HG02623 (cell line): ENCODE measurements around the gene ZNF574.

ENCODE experiments used
- ATAC-seq: cut with Tn5 transposase; IDR thresholded peaks from one replicate; pipeline ENCODE4 v1.9.1; 2021; ENCODE audit warnings: moderate library complexity; ENCODE audit not compliant: unreplicated experiment

The ZNF574 gene

DNA sequence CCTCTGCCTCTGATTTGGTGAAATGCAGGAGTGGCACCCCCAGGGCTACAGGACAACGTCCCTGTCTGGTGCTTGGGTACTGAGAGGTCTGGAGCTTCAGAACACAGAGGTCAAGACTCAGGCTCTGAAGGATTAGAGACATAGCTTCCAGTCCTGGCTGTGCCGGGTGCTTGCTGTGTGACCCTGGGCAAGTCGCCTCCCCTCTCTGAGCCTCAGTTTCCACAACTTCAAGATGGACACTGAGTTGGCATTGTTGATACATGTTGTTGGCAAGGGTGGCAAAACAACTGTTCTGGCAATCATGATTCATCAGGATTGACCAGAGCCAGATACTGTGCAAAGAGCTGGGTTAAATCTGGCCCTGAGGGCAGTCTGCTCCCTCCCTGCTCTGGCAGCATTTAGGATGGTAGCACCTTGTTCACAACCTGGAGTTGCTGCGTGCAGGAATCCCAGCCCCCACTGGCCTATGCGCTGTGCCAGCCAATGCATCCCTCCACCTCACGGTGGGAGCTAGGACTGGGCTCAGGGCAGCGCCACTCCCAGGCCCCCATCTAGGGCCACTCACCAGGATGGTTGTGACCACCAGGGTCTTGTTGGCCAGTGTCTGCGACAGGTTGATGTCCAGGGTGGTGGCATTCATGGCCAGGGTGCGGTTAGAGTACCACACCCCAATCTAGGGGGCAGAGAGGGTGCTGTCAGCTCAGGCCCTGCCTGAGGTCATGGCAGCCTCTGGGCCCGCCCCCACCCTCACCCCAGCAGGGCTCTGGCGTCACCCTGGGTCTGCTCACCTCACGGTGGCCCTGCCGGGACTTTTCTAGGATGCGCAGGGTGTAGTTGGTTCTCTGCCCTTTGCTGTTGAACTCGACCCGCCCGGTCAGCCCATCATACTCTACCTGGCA is 22.7 kb upstream of the ZNF574 start:
- ATAC-seq, result no peak

GRCh38 chr19:42054205-42054604 is 21.8 kb upstream of the ZNF574 start:
- ATAC-seq, result no peak

- no peak for ATAC-seq
Measured at GRCh38 chr19:42057846-42058245, 18.1 kb upstream of the ZNF574 start.

- ATAC-seq, result no peak
Measured at GRCh38 chr19:42059196-42059595, 16.8 kb upstream of the ZNF574 start.

- no peak for ATAC-seq
Measured at GRCh38 chr19:42060117-42060516, 15.8 kb upstream of the ZNF574 start.

- ATAC-seq, result no peak
Measured at GRCh38 chr19:42062381-42062780, 13.6 kb upstream of the ZNF574 start.

DNA sequence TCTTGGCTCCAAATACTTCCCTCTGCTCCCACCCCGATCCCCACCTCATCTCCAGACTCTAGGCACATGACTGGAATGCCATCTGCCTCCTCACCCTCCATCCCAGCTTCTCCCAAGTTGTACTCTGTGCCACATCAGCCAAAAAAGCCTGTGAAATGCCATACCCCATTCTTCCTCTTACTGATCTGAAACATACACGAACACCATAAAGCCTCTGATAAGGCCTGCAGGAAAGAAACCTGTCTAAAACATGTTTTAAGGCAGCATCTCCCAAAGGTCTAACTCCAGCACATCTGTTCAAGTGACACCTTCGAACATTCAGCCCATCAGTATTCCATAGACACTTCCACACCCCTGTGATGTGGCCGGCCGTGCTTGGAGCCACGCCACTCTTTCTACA is 11.5 kb upstream of the ZNF574 start:
- ATAC-seq, result no peak

DNA sequence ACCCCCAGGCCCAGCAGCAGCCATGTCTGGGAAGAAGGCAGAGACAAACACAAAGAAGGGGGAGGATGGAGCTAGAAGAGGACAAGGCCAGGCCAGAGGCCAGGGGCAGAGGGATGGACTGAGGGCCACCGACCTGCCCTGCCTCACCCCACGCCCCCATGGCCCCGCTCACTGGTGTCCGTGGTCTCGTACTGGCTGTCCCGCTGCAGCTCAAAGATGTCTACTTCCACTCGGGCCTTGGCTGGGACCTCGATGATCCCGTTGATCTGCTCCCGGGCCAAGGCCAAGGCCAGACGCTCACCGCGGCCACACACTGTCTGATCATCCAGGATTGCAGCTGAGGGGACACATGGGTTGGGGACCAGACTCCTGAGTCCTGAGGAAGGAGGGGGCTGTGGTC is 10.9 kb upstream of the ZNF574 start:
- ATAC-seq, result no peak

- ATAC-seq, result no peak
Measured at GRCh38 chr19:42065511-42065910, 10.5 kb upstream of the ZNF574 start.

DNA sequence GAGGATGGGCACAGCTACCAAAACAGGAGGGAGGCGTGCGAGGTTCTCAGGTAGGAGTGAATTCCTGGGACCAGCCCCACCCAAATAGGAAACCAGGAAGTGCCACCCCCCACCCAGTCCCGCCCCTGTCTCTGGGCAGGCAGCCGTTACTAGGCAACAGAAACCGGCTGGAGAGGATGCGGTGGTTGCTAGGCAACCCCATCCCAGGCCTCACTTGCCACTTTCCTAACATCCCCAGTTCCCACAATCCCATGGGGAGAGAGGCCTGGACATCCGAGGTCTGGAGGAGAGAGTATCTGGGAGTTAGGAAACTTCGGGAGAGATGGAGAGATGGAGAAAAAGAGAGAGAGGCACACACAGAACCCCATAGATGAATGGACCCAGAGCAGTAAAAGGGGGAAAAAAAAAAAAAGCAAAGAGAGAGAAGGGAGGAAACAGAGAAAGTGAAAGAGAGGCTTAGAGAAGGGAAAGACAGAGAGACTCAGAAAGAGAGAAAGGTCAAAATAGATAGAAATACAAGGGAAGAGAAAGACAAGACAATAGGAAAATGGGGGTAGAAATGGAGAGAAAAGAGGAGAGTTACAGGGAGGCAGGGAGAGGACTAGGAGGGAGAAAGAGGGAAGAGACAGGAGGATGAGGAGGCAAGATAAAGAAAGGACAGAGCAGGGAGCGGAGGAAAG is 9.8 kb upstream of the ZNF574 start:
- ATAC-seq, result no peak

DNA sequence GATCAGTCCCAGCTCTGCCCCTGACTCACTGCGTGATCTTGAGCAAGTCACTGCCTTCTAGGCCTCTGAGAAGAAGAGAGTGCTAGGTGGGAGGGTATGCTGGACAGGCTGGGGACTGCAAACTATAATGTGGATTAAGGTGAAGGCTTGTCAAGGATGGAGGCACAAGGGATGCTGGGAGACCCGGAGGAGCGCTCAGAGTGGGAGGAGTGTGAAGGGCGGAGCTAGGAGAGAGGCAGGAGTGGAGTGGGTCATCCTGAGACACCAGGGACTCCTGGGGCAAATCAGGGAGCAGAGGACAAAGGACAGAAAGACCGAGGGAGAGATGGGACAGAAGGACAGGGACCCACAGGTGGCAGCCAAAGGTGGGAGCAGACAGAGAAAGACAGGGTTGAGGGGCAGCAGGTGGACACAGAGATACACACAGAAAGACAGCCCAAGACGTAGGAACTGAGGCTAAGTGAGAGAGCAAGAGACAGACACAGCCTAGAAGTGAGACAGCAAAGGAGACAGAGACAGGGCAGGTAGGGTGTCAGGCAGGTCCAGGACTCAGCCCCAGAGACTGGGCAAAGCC is 8.6 kb upstream of the ZNF574 start:
- no peak for ATAC-seq

- ATAC-seq, result no peak
Measured at GRCh38 chr19:42068361-42068755, 7.6 kb upstream of the ZNF574 start.

DNA sequence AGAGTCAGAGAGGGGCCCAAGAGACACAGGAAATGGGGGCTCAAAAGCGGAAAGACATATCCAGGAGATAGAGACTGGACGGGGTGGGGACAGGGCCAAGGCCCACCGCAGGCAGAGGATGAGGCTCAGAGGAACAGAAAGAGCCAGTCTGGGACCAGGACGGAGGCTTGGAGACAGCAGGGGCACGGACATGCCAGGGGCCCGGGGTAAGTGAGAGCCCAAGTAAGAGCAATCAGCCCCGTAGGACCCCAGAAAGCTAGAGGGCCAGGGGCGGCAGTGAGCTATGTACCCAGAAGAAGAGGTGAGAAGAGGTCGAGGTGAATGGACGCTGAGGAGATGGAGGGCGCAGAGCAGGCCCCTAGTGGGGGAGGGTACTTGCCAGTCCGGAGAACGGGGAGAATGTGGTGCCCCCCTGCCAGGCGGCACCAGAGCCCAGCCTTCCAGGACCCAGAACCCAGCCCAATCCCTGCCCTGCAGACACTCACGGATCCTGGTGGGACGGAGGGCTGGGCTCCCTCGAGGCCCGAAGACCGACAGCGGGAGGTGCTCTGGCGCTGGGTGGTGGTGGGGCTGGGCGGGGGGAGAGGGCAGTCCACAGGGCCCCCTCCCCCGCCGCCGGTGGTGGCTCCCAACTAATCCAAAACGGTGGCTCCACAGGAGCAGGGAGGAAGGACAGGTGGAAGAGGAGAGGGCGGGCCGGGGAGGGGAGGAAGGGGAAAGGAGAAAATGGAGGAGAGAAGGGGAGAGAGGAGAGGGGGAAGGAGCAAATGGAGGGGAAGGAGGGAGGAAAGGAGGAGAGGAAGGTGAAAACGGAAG is 7.0 kb upstream of the ZNF574 start:
- ATAC-seq, result no peak

- ATAC-seq, result no peak
Measured at GRCh38 chr19:42069619-42070351, 6.2 kb upstream of the ZNF574 start, which contains the start of gene GRIK5. TSS of gene GRIK5 (minus strand) at chr19:42070206. CDS start at chr19:42065770, 4,436 bp downstream.

- no peak for ATAC-seq
Measured at GRCh38 chr19:42071247-42071646, 4.7 kb upstream of the ZNF574 start.

DNA sequence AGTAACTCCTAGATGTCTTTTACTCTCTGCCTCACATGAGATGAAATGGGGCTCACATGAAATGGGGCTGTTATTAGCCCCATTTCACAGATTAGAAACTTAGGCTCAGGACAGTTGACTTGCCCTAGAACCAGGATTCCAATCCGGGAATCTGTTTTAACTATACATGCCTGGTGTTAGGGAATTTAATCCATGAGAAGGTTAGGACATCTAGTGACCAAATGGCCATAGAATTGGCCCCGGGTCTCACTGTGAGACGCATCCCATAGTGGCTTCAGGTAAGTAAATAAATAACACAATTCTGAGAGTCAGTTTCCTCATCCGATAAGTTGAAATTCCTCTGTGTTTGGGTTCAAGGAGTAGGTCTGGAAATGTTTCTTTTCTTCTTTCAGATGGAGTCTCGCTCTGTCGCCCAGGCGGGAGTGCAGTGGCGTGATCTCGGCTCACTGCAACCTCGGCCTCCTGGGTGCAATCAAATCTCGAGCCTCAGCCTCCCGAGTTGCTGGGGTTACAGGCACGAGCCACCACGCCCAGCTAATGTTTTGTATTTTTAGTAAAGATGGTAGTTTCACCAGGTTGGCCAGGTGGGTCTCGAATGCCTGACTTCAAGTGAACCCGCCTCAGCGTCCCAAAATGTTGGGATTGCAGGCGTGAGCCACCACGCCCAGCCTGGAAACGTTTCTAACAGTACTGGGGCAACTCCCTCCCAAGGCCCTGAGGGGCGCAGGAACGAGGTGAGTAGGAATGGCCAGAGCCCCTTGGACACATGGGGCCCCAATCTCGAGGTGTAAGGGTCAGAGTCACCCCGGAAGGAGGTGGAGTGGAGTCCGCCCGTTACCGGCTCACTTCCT is 1.2 kb upstream of the ZNF574 start:
- no peak for ATAC-seq

GRCh38 chr19:42075364-42075615 is 676 bp upstream of the ZNF574 start:
- ATAC-seq, result no peak

DNA sequence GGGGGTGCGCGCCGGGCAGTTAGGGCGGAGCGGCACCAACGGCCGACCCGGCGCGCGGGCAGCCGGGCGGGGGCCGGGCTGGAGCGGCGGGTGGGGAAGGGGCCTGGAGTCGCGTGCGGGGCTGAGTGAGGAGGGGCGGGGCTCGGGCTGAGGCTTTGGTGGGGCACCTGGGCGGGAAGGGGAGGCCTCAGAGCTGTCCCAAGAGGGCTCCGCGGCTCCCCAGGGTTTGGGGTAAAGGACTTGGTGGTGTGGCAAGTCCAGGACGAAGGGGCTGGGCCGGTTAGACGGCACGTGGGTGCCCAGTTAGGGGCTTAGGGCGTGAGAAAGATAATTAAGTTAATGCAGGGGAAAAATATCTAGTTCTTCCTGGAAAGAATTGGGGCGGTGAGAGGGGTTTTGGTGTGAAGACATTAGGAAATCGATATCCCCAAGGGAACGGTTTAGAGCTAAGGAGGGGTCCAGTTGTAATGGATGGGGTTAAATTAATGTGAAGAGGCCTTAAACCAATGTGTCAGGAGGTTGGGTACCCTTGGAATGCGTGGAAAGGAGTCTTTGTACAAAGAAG is 496 bp downstream of the ZNF574 start:
- no peak for ATAC-seq

DNA sequence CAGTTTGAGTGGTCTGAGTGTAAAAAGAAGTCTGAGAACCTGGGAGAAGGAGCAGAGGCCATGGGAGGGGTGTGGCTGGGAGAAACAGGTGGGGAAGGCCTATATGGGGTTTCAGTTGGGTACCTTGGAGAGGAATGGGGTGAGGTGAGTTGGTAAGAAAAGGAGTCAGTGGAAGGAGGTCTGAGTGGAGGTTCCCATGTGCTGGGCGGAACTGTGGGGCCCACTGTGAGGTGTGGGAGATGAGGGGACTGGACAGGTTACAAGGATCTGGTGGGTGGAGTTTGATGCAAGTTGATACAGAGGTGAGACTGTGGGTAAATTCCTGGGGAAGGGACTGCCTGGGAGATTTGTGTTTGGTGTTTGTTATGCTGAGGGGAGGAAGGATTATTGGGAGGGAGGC is 2.1 kb downstream of the ZNF574 start:
- ATAC-seq, result no peak
